ENCODE data around the gene ZBTB25.

The ZBTB25 gene

GRCh38 chr14:64442300-64442988 is 61.2 kb downstream of the ZBTB25 start:
- no peak overlapping the region for H3K9ac ChIP-seq (ENCODE audit: low read length)
- H4K20me1 ChIP-seq (ENCODE audit: low read depth, low read length), result no peaks in the 10 kb centered on the region
- no peak overlapping the region for H3K4me2 ChIP-seq (ENCODE audit: low read depth, low read length, poor library complexity, severe bottlenecking)
- TF ChIP-seq EZH2phosphoT487 (conservative IDR thresholded peaks at IDR 0.05; ENCODE audit: low read length) (no peak), CTCF (IDR thresholded peaks at IDR 0.05; ENCODE audit: insufficient read depth, low read length, poor library complexity, severe bottlenecking) (no peak)
- no peaks in the 10 kb centered on the region for H3K9me2 ChIP-seq (replicated peaks; ENCODE audit: insufficient read depth, low read length)
- H3F3A ChIP-seq (ENCODE audit: insufficient read depth), result peaks cover 17% of the 10 kb centered on the region
- no peaks in the 10 kb centered on the region for H3K9me3 ChIP-seq (ENCODE audit: insufficient read depth, low read length)
- peaks cover 23% of the 10 kb centered on the region for H3K36me3 ChIP-seq (ENCODE audit: low read length)
- no peak overlapping the region for H3K27ac ChIP-seq (ENCODE audit: low read depth, low read length)
- no peak overlapping the region for H3K4me3 ChIP-seq (ENCODE audit: insufficient read depth, low read length, poor library complexity, severe bottlenecking)
- no peaks in the 10 kb centered on the region for H3K79me2 ChIP-seq (ENCODE audit: insufficient read depth, low read length)
- H3K27me3 ChIP-seq (ENCODE audit: low read length), result no peaks in the 10 kb centered on the region
- no peak overlapping the region for H2AFZ ChIP-seq (ENCODE audit: low read depth, low read length, severe bottlenecking)

- Histone ChIP-seq H3K4me3 (ENCODE audit: insufficient read depth, low read length, poor library complexity, severe bottlenecking) (no peak overlapping the region), H3K79me2 (ENCODE audit: insufficient read depth, low read length) (no peaks in the 10 kb centered on the region), H3K9ac (ENCODE audit: low read length) (no peak overlapping the region), H3K36me3 (ENCODE audit: low read length) (peaks cover 38% of the 10 kb centered on the region), H3K27me3 (ENCODE audit: low read length) (no peaks in the 10 kb centered on the region), H3K9me2 (replicated peaks; ENCODE audit: insufficient read depth, low read length) (no peaks in the 10 kb centered on the region), H3F3A (ENCODE audit: insufficient read depth) (peaks cover 10% of the 10 kb centered on the region), H3K4me2 (ENCODE audit: low read depth, low read length, poor library complexity, severe bottlenecking) (no peak overlapping the region), H3K9me3 (ENCODE audit: insufficient read depth, low read length) (no peaks in the 10 kb centered on the region), H3K27ac (ENCODE audit: low read depth, low read length) (no peak overlapping the region), H2AFZ (ENCODE audit: low read depth, low read length, severe bottlenecking) (no peak overlapping the region), H4K20me1 (ENCODE audit: low read depth, low read length) (no peaks in the 10 kb centered on the region)
- no peak for TF ChIP-seq EZH2phosphoT487 (conservative IDR thresholded peaks at IDR 0.05; ENCODE audit: low read length)
- TF ChIP-seq CTCF (IDR thresholded peaks at IDR 0.05; ENCODE audit: insufficient read depth, low read length, poor library complexity, severe bottlenecking), result no peak
Measured at GRCh38 chr14:64440494-64440893, 63.1 kb downstream of the ZBTB25 start.

GRCh38 chr14:64439141-64439540 is 64.5 kb downstream of the ZBTB25 start:
- TF ChIP-seq EZH2phosphoT487 (conservative IDR thresholded peaks at IDR 0.05; ENCODE audit: low read length), result no peak
- no peak for TF ChIP-seq CTCF (IDR thresholded peaks at IDR 0.05; ENCODE audit: insufficient read depth, low read length, poor library complexity, severe bottlenecking)
- H4K20me1 ChIP-seq (ENCODE audit: low read depth, low read length), result no peaks in the 10 kb centered on the region
- H3K9ac ChIP-seq (ENCODE audit: low read length), result no peak overlapping the region
- H3K27ac ChIP-seq (ENCODE audit: low read depth, low read length), result no peak overlapping the region
- H3K4me3 ChIP-seq (ENCODE audit: insufficient read depth, low read length, poor library complexity, severe bottlenecking), result no peak overlapping the region
- H3K9me2 ChIP-seq (replicated peaks; ENCODE audit: insufficient read depth, low read length), result no peaks in the 10 kb centered on the region
- no peaks in the 10 kb centered on the region for H3K9me3 ChIP-seq (ENCODE audit: insufficient read depth, low read length)
- H3K79me2 ChIP-seq (ENCODE audit: insufficient read depth, low read length), result no peaks in the 10 kb centered on the region
- no peak overlapping the region for H3K4me2 ChIP-seq (ENCODE audit: low read depth, low read length, poor library complexity, severe bottlenecking)
- peaks cover 39% of the 10 kb centered on the region for H3K36me3 ChIP-seq (ENCODE audit: low read length)
- no peaks in the 10 kb centered on the region for H3F3A ChIP-seq (ENCODE audit: insufficient read depth)
- no peak overlapping the region for H2AFZ ChIP-seq (ENCODE audit: low read depth, low read length, severe bottlenecking)
- no peaks in the 10 kb centered on the region for H3K27me3 ChIP-seq (ENCODE audit: low read length)
